Glomerular endothelial cell (primary cell): ENCODE results near the gene TPCN2. TPM values are rescaled to one million over a fixed set of nuclear protein-coding genes. Genes with fewer than 3 reads are reported as not detected.

Source experiments
- DNase-seq: peaks from one replicate; pipeline ENCODE4 v3.0.0-alpha.2; 2011; ENCODE audit warnings: low read depth, low spot score; ENCODE audit errors: extremely low read depth
- total RNA-seq: library from RNA; depleted of rRNA; stranded (reverse); fragments of >200 nt; gene quantifications from 2 replicates; pipeline ENCODE4 v1.2.3, GENCODE V29; 2015

Gene TPCN2
- total RNA-seq, 1 donor from 2014 or later: 19.7 TPM

DNA sequence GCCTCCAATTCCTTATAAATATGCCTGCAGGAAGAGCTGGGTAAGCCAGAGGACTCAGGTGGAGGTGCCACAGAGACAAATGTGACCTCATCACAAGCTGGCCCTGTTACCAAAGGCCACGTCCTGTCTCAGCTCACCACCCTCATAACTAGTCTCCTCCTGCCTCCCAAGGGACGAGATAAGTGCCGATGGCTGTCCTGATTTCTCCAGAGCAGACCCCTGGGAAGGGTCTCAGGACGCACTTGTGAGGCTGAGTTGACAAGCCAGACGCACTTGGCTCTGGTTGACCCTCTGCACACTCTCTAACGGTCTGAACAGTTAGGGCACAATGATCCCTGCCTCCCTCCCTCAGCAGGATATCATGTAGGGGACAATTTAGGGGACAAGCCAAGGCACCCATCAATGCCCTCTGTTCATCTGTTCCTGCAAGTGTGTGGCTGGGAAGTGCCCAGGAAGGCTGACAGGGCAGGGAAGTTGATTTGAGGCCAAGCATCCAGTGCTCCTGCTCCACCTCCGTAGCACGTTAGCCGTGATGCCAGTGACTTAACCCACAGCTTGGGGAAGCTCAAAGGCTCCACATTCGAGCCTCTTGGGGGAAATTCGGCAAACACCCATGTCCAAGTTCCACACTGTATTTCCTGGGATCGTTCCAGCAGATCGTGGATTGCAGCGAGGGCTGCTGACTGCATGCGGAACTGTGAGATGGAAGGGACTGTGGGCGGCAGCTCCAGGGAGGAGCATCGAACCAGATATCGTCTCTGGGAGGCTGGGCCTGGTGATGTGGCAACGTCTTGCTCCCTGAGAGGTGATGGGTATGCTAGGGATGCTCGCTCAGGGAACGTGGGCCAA, 109.8 kb downstream of the TPCN2 start:
- DNase-seq: no peak

DNA sequence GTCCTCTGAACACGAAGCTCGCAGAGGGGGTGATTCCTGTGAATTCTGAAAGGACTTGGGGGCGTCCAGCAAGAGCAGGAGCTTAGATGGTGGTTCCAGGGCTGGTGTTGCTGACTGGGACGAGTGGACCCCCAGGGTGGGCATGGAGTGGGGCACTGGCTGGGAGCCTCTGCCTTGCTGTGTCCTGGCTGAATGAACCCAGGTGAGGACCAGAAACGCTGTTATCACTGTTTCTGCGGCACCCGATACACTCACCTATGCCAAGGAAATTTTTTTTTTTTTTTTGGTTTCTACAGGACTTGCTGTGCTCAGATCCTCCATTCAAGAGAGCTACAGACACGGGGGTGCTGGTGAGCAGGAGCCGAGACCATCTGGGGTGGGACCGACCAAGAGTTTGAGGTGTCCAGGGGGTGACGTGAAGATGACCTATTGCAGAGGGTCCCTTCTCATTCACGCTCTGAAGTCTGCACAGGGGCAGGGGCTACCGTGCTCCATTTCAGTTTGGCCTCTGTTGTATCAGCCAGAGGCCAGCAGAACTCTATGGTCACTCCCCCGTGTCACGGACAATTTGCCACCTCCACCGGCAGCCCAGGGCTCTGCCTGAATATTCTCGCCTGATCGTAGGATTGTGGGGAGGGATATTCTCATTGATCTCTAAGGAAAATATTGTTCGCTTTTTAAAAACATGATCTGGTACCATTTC, 110.6 kb downstream of the TPCN2 start:
- no peak for DNase-seq

DNA sequence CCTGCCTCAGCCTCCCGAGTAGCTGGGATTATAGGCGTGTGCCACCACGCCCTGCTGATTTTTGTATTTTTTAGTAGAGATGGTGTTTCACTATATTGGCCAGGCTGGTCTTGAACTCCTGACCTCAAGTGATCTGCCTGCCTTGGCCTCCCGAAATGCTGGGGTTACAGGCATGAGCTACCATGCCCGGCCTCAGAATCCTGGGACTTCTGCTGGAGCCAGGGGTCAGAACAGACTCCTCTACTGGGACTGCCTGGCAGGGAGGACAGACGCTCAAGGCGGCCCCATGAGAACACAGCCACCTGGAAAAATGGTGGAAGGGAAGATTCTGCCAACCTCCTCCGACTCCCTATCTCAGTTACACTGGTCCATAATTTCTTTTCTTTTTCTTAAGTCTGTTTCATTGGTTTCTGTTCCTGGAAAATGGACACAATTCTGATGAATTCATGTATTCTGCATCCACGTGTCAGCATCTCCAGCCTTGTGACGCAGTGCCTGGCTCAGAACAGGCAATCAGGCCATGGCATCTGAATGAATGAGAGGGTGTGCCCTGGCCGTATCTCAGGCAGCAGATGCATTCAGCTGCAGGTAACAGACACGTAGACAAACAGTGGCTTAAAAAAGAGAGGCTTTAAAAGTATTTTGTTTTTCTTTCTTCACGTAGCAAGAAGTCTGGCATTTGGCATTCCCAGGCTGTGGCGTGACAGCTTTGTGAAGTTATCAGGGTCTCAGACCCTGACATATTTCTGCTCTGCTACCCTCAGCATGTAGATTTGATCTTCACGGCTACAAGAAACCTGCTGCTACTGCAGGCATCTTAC, 111.8 kb downstream of the TPCN2 start:
- no peak for DNase-seq

DNA sequence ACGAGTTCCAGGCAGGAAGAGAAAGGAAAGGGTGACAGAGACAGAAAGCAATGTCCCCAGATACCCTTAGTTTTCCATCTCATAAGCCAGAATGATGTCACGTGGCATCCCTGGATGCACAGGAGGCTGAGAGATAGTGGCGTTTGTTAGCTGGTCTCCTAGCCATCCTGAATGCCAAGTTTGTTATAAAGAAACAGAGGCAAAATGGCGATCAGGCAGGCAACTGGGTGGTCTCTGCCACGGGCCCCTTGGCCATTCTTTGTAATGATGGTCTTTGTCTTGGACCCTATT, 112.3 kb downstream of the TPCN2 start:
- DNase-seq: no peak

DNA sequence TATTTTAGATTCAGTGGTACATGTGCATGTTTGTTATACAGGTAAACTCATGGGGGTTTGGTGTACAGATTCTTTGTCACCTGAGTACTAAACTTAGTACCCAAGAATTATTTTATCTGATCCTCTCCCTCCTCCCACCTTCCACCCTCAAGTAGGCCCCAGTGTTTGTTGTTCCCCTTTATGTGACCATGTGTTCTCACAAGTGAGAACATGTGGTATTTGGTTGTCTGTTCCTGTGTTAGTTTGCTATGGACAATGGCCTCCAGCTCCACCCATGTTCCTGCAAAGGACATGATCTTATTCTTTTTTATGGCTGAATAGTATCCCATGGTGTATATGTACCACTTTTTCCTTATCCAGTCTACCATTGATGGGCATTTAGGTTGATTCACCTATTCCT, 113.8 kb downstream of the TPCN2 start:
- DNase-seq: no peak

DNA sequence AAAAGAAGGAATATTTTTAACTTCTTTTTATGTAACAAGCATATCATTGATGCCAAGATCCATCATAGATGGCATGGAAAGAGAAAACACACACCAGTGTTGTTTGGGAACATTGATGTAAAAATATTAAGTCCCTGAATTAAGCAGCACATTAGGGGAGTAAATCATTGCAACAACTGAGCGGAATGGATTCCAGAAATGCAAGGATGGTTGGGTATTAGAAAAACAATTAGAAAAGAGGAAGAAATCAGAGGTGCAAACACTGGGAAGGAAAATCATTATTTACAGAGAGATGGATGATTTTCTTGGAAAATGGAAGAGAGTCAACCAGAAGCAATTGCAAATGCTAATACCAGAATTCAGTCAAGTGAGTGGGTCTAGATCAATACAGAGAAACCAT, 115.1 kb downstream of the TPCN2 start:
- no peak for DNase-seq

DNA sequence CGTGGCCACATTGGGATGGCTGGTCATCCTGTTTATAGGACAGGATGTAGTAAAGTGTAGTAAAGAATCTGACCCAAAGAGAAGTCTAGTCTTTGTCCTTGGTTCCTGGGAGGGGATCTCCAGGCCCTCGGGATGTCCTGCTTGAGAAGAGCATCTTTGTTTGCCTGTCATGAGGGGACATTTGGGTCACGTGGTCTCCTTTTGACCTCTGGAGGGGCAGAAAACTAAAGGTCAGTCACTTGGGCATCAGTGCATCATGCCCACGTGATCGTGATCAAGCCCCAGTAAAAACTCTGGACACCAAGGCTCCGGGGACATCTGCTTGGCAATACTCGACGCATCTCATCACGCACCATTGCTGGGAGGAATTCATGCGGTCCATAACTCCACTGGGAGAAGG, 116.1 kb downstream of the TPCN2 start:
- DNase-seq: no peak

DNA sequence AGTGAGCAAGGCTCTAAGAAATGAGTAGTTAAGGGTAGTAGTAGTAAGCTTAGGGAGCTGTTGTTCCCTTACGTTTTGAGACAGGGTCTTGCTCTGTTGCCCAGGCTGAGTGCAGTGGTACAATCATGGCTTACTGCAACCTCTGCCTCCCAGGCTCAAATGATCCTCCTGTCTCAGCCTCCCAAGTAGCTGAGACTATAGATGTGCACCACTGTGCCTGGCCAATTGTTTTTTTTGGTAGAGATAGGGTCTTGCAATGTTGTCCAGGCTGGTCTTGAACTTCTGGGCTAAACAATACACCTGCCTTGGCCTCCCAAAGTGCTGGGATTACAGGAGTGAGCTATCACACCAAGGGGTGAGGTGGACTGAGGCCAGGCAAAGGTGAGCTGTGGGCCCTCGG, 117.0 kb downstream of the TPCN2 start:
- DNase-seq: no peak

DNA sequence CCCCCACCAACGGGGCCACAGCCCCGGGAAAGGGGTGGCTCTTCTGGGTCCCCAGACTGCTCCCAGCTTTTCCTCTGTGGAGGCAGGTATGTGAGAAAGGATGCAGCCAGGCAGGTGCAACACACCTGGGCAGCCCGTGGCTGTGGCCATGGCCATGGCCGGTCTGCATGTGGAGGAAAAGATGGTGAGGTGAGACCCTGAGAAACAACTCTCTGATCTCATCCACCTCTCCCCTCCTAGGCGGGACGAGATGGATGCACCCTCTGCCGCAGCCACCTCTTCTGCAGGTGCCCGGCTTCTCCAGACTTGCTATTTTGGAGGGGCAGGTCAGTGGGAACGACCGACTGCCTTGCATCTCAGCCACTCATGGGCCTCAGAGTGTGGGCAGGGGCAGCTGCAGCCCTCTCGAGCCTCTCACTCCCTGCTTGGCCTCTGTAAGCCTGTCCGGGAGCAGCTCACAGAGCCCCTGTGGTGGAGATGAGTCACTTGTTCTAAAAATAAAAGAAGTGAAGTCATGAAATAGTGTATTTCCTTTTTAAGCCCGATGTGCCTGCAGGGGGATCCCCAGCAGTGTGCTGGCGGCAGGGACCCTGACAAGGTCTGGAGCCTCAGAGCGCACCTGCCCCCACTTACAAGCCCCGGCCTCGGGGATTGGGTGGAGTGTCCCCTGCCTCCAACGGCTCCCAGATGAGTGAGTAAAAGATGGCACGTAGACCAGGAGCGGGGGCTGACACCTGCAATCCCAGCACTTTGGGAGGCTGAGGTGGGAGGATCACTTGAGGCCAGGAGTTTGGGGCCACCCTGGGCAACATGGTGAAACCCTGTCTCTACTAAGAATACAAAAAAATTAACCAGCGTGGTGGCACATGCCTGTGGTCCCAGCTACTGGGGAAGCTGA, 117.7 kb downstream of the TPCN2 start:
- peak; percentile 33 for DNase-seq

DNA sequence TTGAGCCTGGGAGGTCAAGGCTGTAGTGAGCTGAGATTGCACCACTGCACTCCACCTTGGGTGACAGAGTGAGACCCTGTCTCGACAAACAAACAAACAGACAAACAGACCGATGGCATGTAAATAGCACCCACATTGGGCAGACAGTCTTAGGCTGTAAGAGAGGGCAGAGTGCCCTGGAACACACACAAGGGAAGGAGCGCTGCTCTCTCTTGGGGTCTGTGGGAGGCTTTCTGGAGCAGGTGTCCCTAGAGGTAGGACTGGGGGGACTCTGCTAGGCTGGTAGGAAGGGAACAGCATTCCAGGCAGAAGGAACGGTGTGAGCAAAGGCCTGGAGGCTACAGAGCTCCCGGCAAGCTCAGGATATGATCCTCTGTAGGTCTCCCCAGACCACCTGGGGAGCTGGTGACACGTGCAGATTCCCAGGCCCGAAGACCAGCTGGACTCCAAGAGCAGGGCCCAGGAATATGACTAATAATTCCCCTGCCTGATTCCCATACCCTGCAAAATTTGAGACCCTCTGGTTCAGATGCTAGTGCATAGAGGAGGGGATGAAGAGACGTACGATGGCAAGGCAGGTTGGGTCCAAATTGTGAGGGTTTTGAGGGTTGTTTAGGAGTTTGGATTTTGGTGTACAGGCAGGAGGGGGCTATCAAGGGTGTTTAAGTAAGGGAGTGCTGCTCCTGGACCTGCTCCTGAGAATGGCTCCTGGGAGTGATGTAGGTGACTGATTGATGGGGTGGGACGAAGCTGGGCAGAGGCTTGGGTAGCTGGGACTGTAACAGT, 118.6 kb downstream of the TPCN2 start:
- no peak for DNase-seq

DNA sequence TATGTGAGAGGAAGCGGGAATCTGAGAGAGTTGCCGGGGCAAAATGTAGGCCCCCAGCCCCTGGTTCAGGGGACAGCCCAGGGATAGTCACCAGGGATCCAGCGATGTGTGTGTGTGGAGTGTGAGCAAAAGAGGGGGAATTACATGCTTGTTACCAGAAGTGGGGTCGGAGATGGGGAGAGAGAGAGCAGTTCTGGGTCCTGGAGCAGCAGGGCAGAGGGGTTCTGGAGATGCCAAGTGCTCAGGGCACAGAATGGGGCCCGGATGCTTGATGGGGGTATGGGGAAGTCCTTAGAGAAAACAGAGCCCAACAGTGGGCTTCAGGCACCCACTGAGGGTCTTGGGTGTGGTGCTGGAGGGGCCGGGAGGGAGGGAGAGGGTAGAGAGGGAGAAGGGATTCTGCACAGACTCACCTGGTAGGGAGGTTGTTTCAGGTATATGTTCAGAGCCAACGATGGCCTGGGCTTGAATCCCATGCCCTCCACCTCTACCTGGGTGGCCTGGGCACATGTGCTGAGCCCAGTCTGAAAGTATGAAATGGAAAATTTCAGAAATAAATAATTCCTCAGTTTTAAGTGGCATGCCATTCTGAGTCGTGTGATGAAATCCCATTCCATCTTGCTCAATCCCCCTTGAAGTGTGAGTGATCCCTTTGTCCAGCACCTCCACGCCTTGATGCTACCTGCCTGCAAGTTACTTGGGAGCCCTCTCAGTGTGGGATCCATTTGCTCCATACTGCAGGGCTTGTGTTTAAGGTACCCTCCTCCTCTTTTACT, 119.4 kb downstream of the TPCN2 start:
- DNase-seq: no peak

DNA sequence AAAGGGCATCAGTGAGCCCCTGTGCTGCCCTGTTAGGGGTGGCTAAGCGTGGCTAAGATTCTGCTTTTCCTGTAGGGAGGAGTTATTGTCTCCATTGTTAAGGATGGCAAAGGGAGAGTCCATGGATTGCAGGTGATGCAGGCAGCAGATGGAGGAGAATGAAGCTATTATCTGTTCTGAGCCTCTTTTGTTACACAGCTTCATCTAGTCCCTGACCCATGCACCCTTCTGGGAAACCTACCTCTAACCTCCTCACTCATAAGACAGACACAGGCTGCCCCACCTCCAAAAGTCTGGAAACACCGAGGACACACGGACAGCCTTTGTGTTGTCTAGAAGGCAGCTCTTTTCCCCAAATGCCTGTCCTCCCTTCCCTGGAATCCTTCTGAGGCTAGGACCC, 120.7 kb downstream of the TPCN2 start:
- no peak for DNase-seq

DNA sequence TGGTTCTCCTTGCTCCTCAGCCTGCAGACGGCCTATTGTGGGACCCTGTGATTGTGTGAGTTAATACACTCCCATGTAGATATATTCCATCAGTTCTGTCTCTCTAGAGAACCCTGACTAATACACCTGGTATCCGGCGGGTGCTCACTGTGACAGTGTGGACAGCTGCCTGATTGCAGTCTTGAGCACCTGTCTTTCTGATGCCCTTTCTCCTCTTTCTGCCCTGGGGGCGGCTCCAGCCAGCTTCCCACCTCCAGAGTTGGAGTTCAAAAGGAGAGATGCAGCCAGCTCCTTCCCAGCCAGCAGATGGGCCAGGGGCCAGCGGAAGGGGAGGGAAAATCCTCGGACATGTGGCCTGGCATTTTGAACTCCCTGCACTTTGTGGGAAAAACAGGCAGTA, 122.0 kb downstream of the TPCN2 start:
- no peak for DNase-seq

DNA sequence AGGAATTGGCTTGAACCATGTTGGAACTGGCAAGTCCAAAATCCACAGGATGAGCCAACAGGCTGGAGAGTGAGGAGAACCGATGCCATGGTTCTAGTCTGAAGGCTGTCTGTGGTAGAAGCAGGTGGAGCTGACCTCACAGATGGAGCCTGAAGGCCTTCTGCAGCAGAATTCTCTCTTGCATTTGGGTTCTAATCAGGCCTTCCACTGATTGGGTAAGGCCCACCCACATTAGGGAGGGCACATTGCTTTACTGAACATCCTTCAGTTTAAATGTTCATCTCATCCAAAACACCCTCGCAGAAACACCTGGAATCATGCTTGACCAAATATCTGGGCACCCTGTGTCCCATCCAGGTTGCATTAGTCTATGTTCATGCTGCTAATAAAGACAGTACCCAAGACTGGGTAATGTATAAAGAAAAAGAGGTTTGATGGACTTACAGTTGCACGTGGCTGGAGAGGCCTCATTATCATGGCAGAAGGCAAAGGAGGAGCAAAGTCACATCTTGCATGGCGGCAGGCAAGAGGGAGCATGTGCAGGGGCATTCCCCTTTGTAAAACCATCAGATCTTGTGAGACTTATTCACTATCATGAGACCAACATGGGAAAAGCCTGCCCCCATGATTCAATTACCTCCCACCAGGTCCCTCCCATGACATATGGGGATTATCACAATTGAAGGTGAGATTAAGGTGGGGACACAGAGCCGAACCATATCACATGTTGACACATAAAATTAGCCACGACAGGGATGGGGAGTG, 122.9 kb downstream of the TPCN2 start:
- no peak for DNase-seq

DNA sequence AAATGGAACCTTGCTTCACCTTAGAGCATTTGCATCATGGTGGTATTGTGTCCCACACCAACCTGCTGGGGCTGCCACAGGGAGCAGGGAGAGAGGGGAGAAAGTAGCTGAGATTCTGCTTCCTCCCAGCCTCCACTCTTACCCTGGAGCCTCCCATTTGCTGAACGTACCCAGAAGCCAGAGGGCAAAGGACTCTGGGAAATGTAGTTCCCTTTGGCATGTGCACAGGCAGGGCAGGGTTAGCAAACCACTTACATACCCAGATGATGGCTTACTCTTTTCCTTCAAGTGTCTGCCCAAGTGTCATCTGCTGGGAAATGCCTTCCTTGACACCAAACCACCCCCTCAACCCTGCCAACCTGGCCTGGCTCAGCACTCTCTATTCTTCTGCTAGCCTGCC, 123.9 kb downstream of the TPCN2 start:
- DNase-seq: no peak

DNA sequence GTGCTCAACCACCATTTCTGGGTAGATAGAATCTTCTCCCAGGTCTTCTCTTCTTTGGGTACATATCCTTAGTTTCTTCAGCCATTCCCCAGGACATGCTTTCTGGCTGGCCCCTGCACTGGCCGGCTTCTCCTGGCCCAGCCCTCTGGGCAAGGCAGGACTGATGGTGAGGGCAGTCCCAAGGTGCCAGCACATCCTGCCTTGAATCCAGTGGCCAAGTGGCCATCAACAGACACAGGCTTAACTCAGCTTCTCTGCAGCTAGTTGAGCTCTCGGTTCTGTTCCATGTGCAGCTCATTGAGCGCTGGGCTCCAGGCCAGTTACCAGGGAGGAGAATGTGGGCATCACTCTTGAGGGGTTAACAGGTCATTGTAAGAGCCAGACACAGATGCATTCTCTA, 124.6 kb downstream of the TPCN2 start:
- DNase-seq: no peak

DNA sequence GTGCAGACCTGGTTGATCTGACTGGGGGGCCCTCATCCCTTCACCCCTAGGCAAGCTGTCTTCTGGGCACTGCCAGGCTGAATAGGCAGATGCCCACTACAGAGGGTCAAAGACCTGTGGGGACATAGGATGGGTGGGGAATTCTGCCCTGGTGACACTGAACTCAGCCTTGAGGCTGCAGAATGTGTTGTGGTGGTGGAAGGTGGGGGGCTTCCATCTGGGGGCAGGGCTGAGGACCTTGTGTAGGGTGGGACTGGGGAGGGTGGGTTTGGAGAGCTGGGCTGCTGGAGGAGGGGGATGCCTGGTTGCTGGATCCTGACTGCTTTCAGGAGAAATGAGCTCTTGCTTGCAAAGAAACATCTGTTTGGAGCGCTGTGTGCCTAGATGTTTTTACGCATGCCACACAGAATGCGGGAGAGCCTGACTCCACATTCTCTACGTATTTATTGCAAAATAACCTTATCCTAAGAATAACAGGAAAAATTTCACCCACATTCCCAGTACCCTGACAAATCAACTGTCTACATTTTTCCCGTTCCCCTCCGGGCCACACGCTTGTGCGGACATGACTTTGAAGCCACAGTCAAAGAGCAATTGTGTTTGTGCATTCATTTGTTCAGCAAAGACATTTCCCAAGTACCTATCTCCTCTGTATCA, 125.3 kb downstream of the TPCN2 start:
- no peak for DNase-seq

DNA sequence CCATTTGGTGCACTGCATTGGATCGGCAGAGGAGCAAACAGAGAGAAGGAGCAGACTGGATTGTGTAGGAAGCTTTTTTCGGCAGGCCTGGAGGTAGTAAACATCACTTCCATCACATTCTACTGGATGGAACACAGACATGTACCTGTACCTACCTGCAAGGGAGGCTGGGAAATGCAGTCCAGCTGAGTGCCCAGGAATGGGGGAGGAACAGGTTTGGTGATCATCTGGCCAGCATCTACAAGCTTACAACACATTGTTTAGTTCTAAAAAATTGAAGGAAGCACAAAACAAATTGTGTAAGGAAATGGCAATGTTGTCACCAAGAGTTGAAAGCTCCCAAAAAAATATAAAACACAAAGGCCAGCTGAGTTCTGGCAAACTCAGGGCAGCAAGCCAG, 126.1 kb downstream of the TPCN2 start:
- no peak for DNase-seq
